Measurements from ENCODE around the gene IQCE. TPM values are rescaled to one million over a fixed set of nuclear protein-coding genes. Genes with fewer than 3 reads are reported as not detected.

IQCE gene
- total RNA-seq, 1 donor from 2014 or later = 12.0 TPM

GRCh38 chr7:2659556-2660358 lies 101.0 kb downstream of the IQCE start:
- Mint-ChIP-seq H3K27me3 (ENCODE audit: unreplicated experiment) (peaks cover 11% of the 10 kb centered on the region), H3K4me1 (ENCODE audit: low read depth, unreplicated experiment) (peaks cover 3% of the 10 kb centered on the region), H3K27ac (ENCODE audit: unreplicated experiment) (no peak overlapping the region), H3K9me3 (ENCODE audit: unreplicated experiment) (peaks cover 9% of the 10 kb centered on the region), H3K36me3 (ENCODE audit: unreplicated experiment) (peaks cover 6% of the 10 kb centered on the region), H3K4me3 (ENCODE audit: unreplicated experiment) (no peak overlapping the region)
- TF ChIP-seq, protein P1, sequence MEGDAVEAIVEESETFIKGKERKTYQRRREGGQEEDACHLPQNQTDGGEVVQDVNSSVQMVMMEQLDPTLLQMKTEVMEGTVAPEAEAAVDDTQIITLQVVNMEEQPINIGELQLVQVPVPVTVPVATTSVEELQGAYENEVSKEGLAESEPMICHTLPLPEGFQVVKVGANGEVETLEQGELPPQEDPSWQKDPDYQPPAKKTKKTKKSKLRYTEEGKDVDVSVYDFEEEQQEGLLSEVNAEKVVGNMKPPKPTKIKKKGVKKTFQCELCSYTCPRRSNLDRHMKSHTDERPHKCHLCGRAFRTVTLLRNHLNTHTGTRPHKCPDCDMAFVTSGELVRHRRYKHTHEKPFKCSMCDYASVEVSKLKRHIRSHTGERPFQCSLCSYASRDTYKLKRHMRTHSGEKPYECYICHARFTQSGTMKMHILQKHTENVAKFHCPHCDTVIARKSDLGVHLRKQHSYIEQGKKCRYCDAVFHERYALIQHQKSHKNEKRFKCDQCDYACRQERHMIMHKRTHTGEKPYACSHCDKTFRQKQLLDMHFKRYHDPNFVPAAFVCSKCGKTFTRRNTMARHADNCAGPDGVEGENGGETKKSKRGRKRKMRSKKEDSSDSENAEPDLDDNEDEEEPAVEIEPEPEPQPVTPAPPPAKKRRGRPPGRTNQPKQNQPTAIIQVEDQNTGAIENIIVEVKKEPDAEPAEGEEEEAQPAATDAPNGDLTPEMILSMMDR (IDR thresholded peaks at IDR 0.05; ENCODE audit: partially characterized antibody, unreplicated experiment) = no peak
- no peak for DNase-seq

GRCh38 chr7:2660359-2661095 lies 101.7 kb downstream of the IQCE start:
- TF ChIP-seq, protein P1 (IDR thresholded peaks at IDR 0.05; ENCODE audit: partially characterized antibody, unreplicated experiment) = peak; percentile 45
- DNase-seq = no peak
- Mint-ChIP-seq H3K4me3 (ENCODE audit: unreplicated experiment) (no peak overlapping the region), H3K27me3 (ENCODE audit: unreplicated experiment) (peaks cover 14% of the 10 kb centered on the region), H3K27ac (ENCODE audit: unreplicated experiment) (no peak overlapping the region), H3K4me1 (ENCODE audit: low read depth, unreplicated experiment) (peaks cover 3% of the 10 kb centered on the region), H3K9me3 (ENCODE audit: unreplicated experiment) (peaks cover 9% of the 10 kb centered on the region), H3K36me3 (ENCODE audit: unreplicated experiment) (peaks cover 6% of the 10 kb centered on the region)

DNA sequence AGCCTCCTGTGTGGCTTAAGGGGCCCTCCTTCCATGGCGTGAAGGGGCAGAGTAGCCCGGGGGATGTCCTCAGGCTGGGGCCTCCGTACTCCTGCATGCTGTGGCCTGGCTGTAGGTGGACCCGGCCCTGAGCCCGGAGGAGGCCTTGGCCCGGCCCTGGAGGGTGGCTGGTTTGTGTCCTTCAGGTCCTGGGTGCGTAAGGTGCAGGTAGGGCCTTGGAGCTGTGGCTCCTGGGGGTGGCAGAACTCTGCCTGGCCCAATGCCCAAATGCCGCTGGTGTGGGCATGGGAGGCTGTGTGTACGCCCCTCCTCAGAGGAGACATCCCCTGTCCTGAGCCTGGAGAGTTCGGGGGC lies 102.3 kb downstream of the IQCE start:
- TF ChIP-seq, protein P1 (IDR thresholded peaks at IDR 0.05; ENCODE audit: partially characterized antibody, unreplicated experiment) = no peak
- Mint-ChIP-seq H3K36me3 (ENCODE audit: unreplicated experiment) (peaks cover 6% of the 10 kb centered on the region), H3K27ac (ENCODE audit: unreplicated experiment) (no peak overlapping the region), H3K4me1 (ENCODE audit: low read depth, unreplicated experiment) (peaks cover 3% of the 10 kb centered on the region), H3K9me3 (ENCODE audit: unreplicated experiment) (peaks cover 9% of the 10 kb centered on the region), H3K27me3 (ENCODE audit: unreplicated experiment) (peaks cover 14% of the 10 kb centered on the region), H3K4me3 (ENCODE audit: unreplicated experiment) (no peak overlapping the region)
- no peak for DNase-seq

DNA sequence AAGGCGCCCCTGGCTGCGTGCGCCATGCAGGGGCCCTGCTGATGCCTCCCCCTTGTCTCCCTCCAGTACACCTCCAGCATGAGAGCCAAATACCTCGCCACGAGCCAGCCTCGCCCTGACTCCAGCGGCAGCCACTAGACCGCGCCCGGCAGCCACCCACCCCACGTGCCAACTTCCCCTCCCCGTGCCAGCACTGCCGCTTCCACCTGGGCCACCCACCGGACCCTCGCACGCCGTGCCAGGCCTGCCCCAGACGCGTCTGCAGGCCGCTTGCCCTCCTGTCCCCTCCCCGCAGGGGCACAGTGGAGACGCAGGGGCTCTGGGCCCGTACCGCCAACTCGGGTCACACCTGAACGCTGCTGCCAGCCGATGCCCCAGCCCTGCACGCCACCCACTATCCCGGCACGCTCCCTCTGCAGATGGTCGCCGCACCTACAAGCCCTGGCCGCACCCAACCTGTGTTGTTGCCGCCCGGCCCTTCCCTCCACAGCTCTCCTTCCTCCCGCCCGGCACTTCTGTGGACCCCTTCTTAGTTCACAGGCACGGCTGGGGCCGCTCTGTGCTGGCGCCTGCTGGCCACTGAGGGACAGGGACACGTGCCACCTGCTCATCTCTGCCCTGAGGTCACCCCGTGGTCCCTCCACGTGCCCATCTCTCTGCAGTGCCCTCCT lies 103.0 kb downstream of the IQCE start:
- DNase-seq = peak; percentile 35
- no peak overlapping the region for H3K4me3 Mint-ChIP-seq (ENCODE audit: unreplicated experiment)
- peaks cover 14% of the 10 kb centered on the region for H3K27me3 Mint-ChIP-seq (ENCODE audit: unreplicated experiment)
- H3K4me1 Mint-ChIP-seq (ENCODE audit: low read depth, unreplicated experiment) = peaks cover 3% of the 10 kb centered on the region
- no peak overlapping the region for H3K27ac Mint-ChIP-seq (ENCODE audit: unreplicated experiment)
- TF ChIP-seq, protein P1 (IDR thresholded peaks at IDR 0.05; ENCODE audit: partially characterized antibody, unreplicated experiment) = no peak
- H3K36me3 Mint-ChIP-seq (ENCODE audit: unreplicated experiment) = peaks cover 6% of the 10 kb centered on the region
- peaks cover 9% of the 10 kb centered on the region for H3K9me3 Mint-ChIP-seq (ENCODE audit: unreplicated experiment)

Measured in glutamatergic neuron (in vitro differentiated cells).